ENCODE data around the gene ACE.

The ACE gene

DNA sequence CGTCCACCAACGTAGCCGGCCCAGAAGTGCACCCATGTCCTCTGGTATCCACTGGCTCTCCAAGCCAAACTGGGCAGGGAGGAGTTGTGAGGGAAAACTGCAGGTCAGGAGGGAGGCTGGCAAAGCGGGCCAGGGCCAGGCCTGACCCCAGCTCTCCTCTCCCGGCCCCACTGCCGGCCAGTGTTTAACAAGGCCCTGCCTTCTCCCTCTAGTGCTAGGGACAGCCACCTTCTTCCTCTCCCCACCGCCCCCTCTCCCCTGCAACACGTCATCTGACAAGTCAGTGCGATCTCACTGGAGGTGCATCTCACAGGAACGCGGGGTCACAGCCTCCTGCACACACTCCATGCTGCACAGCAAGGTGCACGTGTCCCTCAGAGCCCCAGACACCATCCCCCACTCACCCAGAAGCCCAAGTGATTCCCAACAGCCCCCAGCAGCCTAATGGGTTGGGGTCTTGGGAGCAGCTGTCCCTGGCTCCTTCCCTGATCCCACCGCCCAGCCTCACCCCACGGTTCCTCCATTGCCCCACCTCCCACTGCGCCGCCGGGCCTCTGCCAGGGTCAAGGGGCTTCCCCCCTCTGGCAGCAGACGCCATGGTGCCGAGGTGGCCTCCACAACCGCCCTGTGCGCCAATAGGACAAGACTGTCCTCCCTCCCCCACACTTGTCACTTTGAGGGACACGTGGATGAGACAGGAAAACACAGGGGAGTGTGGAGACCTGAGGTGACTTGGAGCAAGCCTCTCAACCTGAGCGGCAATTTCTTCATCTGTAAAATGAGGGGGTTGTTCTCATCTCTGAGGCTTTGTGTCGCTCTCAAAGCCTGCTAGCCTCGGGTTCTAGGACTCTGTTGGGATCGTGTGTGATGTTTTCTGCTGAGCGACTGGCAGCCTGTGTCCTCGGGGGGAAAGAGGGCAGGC lies 1.1 kb upstream of the ACE start:
- DNase-seq, result no peak

DNA sequence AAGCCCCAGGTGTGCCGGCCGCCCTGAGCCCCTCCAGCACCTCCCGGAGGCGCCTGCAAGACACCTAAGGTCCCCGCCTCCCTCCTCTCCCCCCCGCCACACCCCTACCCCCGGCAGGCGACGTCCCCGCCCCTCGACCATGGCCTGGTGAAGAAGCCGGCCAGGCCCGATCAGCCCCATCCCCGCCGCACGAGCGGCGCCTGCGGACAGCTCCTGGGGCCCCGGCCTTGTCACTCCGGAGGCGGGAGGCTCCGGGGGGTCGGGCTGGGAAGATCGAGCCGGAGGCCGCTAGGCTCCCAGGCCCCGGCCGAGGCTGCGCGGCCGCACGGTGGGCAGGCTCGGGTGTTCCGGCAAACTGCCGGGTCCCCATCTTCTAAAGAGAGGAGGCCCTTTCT lies 405 bp upstream of the ACE start:
- peak in 1 of 2 experiments; percentile 5 for DNase-seq

DNA sequence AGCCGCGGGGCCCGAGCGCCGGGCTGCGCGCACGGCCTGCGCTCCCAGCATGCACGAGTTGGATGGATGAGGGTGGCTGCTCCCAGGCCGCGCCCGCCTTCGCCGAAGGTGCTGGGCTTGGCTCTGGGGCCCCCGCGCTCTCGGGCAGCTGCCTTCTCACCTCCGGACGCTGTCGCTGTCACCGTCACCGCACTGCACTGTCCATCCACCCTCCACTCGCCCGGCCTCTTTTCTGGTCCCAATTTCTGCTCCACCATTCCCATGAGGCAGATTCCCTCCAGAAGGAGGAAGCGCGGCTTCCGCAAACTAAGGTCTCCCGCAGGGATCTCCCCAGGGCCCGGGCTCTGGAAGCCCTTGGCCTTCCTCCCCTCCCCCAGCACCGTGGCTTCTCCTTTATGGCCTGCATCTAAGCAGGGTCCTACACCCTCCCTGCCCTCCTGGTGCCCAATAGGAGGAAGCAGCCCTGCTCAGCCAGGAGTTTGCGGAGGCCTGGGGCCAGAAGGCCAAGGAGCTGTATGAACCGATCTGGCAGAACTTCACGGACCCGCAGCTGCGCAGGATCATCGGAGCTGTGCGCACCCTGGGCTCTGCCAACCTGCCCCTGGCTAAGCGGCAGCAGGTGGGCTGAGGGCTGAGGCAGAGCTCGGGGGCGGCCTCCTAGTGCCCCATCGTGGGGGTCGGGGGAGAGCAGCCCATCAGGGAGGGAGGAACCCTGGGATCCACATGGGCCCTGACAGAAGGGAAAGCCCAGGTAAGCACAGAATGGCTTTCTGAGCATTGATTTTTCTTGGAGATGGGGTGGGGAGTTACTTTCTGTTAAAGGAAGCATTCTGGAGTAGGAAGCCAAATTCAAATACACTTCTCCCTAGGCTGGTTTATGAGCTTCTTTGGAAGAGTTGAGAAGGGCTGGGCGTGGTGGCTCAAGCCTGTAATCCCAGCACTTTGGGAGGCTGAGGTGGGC lies 899 bp downstream of the ACE start:
- DNase-seq, result no peak

DNA sequence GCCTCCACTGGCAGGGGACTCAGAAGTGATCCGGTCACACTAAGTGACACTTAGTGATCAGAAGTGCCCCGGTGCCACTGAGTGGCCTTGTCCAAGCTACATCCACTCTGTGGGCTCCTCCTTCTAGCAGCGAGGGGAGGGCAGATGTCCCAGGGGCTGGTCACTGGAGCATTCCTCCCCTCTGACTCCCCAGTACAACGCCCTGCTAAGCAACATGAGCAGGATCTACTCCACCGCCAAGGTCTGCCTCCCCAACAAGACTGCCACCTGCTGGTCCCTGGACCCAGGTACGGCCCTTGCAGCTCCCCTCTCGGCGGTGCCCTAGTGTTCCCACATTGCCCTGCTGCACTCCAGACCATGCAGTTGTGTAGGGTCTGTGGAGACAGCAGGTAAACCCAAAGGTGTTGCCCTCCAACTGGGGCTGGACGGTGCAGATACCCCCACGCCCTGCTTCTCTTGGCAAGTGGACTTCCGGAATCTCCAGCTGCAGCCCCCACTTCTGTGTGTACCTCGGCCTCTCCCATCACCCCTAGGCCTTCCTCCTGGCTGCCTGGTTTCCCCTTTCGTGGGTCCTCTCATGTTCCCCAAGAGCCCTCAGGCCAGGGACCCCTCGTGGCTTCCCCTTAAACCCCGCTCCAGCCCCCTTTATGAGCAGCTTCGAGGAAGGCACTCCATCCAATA lies 2.1 kb downstream of the ACE start:
- DNase-seq, result peak; percentile 67 to 74

DNA sequence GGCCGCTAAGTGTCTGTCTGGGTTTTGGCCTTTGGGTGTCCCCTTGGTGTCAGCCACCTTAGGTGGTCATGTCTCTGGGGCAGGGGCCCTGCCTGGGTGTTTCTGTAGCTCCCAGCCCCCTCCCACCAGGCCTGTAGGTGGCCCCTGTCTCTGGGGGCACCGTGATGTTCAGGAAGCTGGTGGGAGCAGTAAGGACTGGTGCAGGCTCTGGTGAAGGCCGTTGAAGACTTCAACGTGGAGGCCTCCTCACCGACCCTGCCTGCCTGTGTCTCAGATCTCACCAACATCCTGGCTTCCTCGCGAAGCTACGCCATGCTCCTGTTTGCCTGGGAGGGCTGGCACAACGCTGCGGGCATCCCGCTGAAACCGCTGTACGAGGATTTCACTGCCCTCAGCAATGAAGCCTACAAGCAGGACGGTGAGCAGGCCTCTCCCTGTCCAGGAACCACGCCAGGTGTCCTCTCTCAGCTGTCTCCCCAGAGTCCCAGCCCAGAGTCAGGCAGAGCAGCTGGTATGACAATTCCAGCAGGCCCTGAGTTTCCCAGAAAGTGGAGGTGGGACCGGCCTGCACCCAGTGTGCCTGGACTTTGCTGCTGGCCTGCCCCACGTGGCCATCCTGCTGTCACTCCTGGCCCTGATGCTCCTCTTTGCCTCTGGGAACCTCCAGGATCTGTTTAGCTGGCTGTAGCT lies 2.8 kb downstream of the ACE start:
- no peak for DNase-seq

DNA sequence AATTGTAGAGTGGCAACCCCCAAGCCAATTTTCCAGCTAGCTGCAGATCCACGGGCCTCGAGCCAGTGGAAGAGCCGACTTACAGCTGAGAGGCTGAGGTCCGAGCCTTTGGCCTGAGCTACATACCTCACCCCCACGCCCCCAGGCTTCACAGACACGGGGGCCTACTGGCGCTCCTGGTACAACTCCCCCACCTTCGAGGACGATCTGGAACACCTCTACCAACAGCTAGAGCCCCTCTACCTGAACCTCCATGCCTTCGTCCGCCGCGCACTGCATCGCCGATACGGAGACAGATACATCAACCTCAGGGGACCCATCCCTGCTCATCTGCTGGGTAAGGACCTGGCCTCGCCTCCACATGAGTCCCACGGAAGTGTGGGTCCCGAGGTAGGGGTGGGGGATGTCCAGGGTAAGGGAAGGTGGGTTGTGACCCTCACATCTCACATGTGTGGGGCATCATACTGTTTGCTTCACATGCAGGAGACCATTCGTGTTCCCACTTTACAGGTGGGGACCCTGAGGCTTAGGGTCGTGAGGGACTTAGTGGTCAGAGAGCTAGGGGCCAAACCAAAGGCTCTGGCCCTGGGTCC lies 3.4 kb downstream of the ACE start:
- DNase-seq, result no peak

DNA sequence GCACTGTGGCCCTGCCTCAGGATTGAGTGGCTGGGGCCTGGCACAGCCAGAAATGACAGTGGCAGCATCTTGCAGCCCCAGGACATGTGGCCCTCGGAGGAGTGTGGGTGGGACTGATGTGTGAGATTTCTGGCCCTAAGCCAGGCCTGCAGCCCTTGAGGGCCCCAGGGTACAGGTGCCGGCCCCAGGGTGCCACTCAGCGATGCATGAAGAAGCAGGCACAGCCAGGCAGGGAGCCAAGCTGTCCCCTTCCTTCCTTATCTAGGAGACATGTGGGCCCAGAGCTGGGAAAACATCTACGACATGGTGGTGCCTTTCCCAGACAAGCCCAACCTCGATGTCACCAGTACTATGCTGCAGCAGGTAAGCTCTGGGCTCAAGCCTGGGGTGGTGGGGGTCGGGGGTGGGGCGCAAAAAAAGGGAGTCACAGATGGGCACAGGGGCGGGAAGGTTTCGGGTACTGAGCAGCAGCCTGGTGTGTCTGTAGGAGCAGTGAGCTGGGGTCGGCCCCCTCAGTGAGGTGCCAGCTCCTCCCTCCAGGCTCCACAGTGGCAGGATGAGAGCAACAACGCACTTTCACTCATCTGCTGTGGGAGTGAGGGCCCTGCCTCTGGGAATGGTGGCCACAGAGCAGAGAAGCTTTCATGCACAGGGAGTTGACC lies 4.1 kb downstream of the ACE start:
- no peak for DNase-seq

DNA sequence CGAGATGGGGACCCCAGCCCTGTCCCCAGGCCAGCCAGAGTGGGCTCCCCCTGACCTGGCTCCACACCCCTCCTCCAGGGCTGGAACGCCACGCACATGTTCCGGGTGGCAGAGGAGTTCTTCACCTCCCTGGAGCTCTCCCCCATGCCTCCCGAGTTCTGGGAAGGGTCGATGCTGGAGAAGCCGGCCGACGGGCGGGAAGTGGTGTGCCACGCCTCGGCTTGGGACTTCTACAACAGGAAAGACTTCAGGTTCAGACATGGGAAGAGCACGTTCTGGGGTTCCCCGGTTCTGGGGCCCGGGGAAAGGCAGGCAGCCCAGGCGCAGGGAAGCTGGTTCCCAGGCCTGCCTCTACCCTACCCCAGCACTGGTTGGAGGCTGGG lies 4.6 kb downstream of the ACE start:
- DNase-seq, result no peak

DNA sequence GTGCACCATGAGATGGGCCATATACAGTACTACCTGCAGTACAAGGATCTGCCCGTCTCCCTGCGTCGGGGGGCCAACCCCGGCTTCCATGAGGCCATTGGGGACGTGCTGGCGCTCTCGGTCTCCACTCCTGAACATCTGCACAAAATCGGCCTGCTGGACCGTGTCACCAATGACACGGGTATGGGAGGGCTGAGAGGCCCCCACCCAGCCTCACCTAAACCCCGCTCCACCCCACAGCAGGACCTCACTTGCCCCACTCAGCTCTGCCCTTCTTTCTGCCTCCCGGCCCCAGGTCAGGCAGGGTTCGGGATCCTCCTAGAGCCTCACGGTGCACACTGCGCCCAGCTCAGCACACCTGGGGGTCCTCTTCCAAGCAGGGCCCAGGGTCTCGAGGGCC lies 5.6 kb downstream of the ACE start:
- no peak for DNase-seq

DNA sequence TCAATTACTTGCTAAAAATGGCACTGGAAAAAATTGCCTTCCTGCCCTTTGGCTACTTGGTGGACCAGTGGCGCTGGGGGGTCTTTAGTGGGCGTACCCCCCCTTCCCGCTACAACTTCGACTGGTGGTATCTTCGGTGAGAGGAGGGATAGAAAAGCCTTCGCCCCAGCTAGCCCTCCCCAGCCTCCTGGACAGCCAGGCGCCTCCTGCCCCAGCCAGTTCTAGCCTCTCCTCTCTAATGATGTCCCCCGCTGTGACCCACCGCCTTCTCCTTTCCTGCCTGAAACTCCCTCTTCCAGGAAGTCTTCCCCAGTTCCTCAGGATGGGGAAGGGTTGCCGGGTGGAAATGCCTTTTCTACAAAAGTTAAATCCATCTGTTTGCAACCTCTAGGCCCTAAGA lies 6.2 kb downstream of the ACE start:
- no peak for DNase-seq

DNA sequence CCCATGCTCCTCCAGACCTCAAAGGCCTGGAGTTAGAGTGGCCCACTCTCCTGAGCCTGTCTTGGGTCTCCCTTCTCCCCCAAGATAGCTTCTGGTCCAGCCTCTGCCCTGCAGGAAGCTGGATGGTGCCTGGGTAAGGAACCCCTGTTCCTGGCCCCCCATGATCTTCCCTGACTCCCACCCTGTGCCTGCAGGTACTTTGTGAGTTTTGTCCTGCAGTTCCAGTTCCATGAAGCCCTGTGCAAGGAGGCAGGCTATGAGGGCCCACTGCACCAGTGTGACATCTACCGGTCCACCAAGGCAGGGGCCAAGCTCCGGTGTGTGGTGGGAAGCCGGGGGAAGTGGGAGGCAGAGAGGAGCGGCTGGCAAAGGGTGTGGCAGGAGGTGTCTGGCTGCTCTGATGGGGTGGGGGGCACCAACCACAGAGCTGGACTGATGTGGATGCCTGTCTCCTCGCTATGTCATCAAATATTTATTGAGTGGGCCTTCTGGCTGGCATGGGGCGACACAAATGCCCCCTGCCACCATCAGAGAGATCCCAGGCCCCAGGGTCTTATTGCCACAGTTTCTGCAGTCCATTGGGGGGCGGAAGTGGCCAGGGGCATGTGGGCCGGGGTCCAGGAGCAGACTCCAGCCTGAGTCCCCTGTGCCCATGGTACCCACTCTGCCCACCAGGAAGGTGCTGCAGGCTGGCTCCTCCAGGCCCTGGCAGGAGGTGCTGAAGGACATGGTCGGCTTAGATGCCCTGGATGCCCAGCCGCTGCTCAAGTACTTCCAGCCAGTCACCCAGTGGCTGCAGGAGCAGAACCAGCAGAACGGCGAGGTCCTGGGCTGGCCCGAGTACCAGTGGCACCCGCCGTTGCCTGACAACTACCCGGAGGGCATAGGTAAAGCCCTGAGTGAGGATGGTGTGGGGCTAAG lies 7.1 kb downstream of the ACE start:
- DNase-seq, result no peak

DNA sequence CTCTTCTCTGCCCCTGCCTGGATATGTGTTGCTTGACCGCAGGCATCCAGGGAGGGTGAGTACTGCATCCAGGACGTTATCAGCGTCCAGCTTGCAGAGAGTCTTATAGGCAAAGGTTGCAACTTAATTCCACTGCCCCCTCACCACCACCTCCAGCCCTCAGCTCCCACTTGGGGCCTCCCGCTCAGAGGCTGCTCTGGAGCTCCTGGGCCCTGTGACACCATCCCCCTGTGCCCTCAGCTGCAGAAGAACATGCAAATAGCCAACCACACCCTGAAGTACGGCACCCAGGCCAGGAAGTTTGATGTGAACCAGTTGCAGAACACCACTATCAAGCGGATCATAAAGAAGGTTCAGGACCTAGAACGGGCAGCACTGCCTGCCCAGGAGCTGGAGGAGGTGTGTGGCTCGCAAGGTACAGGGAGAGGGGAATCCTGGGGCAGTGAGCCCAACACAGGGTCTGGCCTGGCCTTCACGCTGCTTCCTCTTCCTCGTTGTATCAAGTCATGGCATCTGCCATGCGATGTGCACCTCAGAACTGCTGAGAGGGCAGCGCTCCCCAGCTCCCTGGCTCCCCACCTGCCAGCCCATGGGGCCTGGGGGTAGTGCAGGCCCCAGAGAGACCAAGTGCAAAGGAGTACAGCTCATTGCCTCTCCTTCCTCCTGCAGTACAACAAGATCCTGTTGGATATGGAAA lies 9.6 kb downstream of the ACE start:
- DNase-seq, result no peak

DNA sequence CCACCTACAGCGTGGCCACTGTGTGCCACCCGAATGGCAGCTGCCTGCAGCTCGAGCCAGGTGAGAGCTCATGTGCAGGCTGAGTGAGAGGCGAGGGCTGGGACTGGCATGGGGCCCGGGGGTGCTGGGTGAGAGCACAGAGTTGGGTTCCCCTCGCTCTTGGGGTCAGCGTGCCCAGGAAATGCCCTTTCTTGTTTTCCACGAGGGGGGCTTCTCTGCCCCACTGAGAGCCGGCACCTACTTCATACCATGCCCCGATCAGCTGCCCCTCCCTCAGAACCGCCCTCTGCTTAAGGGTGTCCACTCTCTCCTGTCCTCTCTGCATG lies 10.1 kb downstream of the ACE start:
- DNase-seq, result no peak

DNA sequence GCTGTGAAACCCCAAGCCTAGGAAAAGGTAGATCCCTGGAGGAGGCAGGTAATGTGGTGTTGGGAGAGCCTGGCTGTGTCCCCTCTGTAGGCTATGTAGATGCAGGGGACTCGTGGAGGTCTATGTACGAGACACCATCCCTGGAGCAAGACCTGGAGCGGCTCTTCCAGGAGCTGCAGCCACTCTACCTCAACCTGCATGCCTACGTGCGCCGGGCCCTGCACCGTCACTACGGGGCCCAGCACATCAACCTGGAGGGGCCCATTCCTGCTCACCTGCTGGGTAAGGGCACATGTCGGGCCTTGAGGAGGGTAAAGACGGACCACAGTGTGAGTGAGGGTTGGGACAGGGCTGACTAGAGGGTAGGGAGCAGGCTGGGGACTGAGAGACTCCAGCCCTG lies 12.0 kb downstream of the ACE start:
- no peak for DNase-seq

DNA sequence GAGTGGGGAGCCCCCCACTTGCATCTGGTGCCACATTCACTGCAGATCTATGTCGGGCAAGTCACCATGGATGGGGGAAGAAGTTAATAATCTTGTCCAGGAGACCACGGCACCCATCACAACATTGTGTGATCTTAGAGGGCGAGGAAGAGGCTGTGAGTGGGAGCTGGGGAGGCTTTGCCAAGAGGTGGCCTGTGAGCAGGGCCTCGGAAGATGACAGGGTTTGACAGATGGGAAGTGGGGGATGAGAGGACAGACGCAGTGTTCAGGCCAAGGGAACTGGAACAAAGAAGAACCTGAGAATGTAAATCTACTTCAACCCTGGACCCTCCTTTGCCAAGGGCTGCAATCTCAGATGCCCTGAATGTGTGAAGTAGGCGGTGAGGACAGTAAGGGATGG lies 12.4 kb downstream of the ACE start:
- no peak for DNase-seq

DNA sequence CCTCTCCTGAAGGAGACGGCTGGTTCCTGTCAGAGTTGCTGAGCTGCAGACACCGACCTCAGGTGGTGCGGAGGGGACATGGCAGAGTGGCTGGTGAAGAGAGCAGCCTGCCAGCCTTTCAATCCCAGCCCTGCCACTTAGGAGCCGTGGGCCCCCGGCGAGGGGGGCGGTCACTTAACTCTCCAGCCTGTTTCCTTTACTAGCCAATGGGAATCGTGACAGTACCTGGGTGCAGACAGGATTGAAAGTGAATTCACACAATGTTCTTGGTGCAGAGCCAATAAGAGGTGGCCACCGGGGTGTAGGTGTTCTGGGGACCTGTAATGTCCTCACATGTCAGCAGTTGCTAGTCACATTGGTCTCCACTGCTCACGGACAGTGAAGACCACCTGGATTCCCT lies 13.5 kb downstream of the ACE start:
- no peak for DNase-seq

DNA sequence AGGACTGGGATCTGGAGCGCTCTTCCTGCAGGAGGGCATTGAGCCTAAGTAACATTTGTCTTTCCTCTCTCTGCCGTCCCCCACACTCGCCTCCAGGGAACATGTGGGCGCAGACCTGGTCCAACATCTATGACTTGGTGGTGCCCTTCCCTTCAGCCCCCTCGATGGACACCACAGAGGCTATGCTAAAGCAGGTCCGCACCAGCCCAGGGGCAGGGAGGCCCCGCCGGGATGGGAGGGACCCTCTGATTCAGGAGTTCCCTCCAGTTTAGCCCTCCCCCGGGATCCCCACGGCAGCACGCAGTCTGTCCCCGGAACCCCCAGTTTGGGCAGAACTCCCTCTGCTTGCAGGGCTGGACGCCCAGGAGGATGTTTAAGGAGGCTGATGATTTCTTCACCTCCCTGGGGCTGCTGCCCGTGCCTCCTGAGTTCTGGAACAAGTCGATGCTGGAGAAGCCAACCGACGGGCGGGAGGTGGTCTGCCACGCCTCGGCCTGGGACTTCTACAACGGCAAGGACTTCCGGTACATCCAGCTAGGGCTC lies 14.1 kb downstream of the ACE start:
- no peak for DNase-seq

DNA sequence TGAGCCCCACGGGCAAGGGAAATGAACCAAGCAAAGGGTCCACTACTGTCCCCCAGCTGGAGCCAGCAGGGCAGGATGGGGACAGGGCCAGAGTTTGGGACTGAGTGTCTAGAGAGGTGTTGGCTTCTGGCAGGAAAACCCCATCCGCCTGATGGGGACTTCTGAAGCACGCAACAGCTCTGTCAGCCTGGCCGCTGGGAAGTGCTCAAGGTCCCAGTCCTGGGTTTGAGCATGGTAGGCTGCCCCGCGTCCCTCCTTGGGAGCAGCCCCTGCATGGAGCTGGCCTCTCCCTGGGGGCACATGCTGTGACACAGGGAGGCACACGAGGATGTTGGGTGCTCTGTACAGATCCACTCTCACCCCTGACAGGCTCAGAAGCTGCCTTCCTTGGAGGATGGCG lies 14.6 kb downstream of the ACE start:
- DNase-seq, result no peak

DNA sequence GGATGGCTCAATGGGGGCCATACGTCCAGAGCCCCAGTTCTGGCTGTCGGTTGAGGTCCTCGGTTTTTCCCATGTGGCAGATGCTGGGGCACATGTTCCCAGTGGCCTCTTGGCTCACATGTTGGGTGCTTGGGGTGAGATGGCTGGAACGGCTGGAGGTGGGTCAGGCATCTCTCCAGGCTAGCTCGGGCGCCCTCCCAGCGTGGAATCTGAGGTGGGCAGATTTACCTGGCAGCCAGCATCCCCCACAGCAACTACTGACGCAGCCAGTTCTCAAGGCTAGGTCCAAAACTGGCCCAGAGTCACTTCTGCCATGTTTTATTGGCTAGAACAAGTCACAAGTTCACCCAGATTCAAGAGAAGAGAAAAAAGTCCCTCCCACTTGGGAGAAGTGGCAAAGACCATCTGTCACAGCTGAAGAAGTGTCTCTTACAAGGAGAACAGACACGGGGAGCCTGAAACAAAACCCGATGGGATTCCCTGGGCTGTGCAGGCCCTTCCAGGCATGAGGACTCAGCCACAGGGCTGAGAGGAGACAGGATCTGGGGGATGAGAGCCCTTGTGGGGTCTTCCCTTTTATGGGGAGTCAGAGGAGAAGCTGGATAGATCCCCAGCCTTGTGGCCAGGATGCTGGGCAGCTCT lies 15.2 kb downstream of the ACE start:
- DNase-seq, result no peak
